ENCODE measurements around the gene DIP2A.

The DIP2A gene

DNA sequence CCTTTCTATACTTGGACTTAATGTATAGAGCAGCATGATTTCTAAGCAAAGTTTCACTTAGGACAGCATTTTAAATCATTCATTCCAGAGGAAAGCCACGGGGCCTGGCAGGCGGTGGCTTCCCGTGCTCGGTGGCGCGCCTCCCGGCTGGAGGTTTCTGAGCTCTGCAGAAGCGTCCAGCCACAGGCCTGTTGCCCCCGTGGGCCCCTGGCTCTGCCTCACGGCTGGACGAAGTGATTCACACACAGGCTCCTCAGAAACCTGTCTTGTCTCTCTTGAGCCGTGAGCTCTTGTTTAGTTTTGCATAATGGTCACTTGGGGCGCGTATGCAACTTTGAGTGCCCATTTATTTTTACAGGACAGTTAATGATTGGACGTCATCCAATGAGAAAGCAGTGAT lies 22.1 kb upstream of the DIP2A start:
- Histone ChIP-seq H3K9ac (ENCODE audit: low read length) (no peak overlapping the region), H3K27ac (ENCODE audit: low read length) (no peak overlapping the region), H3K4me1 (ENCODE audit: low read length) (peaks cover 8% of the 10 kb centered on the region), H3K79me2 (ENCODE audit: low read length) (no peaks in the 10 kb centered on the region), H2AFZ (ENCODE audit: low read depth, low read length) (no peak overlapping the region), H4K20me1 (ENCODE audit: insufficient read depth, low read length) (no peaks in the 10 kb centered on the region), H3K36me3 (replicated peaks; ENCODE audit: low read depth, low read length) (peaks cover 13% of the 10 kb centered on the region), H3K4me3 (ENCODE audit: low read length) (no peak overlapping the region), H3K9me3 (ENCODE audit: insufficient read depth, low read length) (no peaks in the 10 kb centered on the region), H3K27me3 (ENCODE audit: low read depth, low read length) (no peaks in the 10 kb centered on the region), H3K4me2 (ENCODE audit: low read length) (no peak overlapping the region)
- TF ChIP-seq CTCF (IDR thresholded peaks at IDR 0.05; ENCODE audit: low read depth, low read length) (no peak), EZH2phosphoT487 (IDR thresholded peaks at IDR 0.05; ENCODE audit: low read depth) (no peak)

GRCh38 chr21:46437096-46437498 lies 21.6 kb upstream of the DIP2A start:
- Histone ChIP-seq H3K27me3 (ENCODE audit: low read depth, low read length) (no peaks in the 10 kb centered on the region), H4K20me1 (ENCODE audit: insufficient read depth, low read length) (no peaks in the 10 kb centered on the region), H3K36me3 (replicated peaks; ENCODE audit: low read depth, low read length) (peaks cover 13% of the 10 kb centered on the region), H3K9ac (ENCODE audit: low read length) (no peak overlapping the region), H3K79me2 (ENCODE audit: low read length) (no peaks in the 10 kb centered on the region), H2AFZ (ENCODE audit: low read depth, low read length) (no peak overlapping the region), H3K9me3 (ENCODE audit: insufficient read depth, low read length) (no peaks in the 10 kb centered on the region), H3K27ac (ENCODE audit: low read length) (no peak overlapping the region), H3K4me2 (ENCODE audit: low read length) (no peak overlapping the region), H3K4me3 (ENCODE audit: low read length) (no peak overlapping the region), H3K4me1 (ENCODE audit: low read length) (peaks cover 3% of the 10 kb centered on the region)
- TF ChIP-seq EZH2phosphoT487 (IDR thresholded peaks at IDR 0.05; ENCODE audit: low read depth), result no peak
- no peak for TF ChIP-seq CTCF (IDR thresholded peaks at IDR 0.05; ENCODE audit: low read depth, low read length)

GRCh38 chr21:46437511-46437910 lies 21.2 kb upstream of the DIP2A start:
- no peaks in the 10 kb centered on the region for H3K79me2 ChIP-seq (ENCODE audit: low read length)
- no peak overlapping the region for H3K4me2 ChIP-seq (ENCODE audit: low read length)
- H3K36me3 ChIP-seq (replicated peaks; ENCODE audit: low read depth, low read length), result peaks cover 11% of the 10 kb centered on the region
- no peaks in the 10 kb centered on the region for H4K20me1 ChIP-seq (ENCODE audit: insufficient read depth, low read length)
- H3K9me3 ChIP-seq (ENCODE audit: insufficient read depth, low read length), result no peaks in the 10 kb centered on the region
- H3K27ac ChIP-seq (ENCODE audit: low read length), result no peak overlapping the region
- H2AFZ ChIP-seq (ENCODE audit: low read depth, low read length), result no peak overlapping the region
- no peaks in the 10 kb centered on the region for H3K4me1 ChIP-seq (ENCODE audit: low read length)
- H3K4me3 ChIP-seq (ENCODE audit: low read length), result no peak overlapping the region
- no peaks in the 10 kb centered on the region for H3K27me3 ChIP-seq (ENCODE audit: low read depth, low read length)
- TF ChIP-seq EZH2phosphoT487 (IDR thresholded peaks at IDR 0.05; ENCODE audit: low read depth) (no peak), CTCF (IDR thresholded peaks at IDR 0.05; ENCODE audit: low read depth, low read length) (no peak)
- no peak overlapping the region for H3K9ac ChIP-seq (ENCODE audit: low read length)

DNA sequence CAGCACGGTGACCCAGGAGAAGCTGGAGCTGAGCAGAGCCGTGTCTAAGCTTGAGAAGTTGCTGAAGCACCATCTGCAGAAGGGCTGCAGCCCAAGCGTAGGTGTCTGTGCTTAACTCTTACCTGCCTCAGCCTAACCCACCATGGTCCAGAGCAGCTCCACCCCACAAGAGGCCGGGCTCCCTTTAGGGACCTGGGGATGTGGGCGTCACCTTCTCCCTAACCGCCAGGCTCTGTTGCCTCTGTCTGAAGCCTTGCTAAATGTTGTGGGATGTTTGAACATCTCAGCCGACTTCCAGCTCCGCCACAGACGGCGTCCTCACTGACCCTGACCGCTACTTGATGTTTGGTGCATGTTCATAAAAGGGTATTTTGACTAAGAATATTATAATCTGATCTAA lies 20.4 kb upstream of the DIP2A start:
- Histone ChIP-seq H3K4me2 (ENCODE audit: low read length) (no peak overlapping the region), H3K79me2 (ENCODE audit: low read length) (no peaks in the 10 kb centered on the region), H2AFZ (ENCODE audit: low read depth, low read length) (no peak overlapping the region), H3K27ac (ENCODE audit: low read length) (no peak overlapping the region), H3K4me3 (ENCODE audit: low read length) (no peak overlapping the region), H3K9me3 (ENCODE audit: insufficient read depth, low read length) (no peaks in the 10 kb centered on the region), H3K27me3 (ENCODE audit: low read depth, low read length) (no peaks in the 10 kb centered on the region), H3K9ac (ENCODE audit: low read length) (no peak overlapping the region), H4K20me1 (ENCODE audit: insufficient read depth, low read length) (no peaks in the 10 kb centered on the region), H3K36me3 (replicated peaks; ENCODE audit: low read depth, low read length) (peaks cover 11% of the 10 kb centered on the region), H3K4me1 (ENCODE audit: low read length) (no peaks in the 10 kb centered on the region)
- TF ChIP-seq CTCF (IDR thresholded peaks at IDR 0.05; ENCODE audit: low read depth, low read length), result no peak
- no peak for TF ChIP-seq EZH2phosphoT487 (IDR thresholded peaks at IDR 0.05; ENCODE audit: low read depth)

All from OCI-LY3 (cell line).